Measurements from ENCODE around the gene PP2D1. TPM values are rescaled to one million over a fixed set of nuclear protein-coding genes. Genes with fewer than 3 reads are reported as not detected.
A peak's percentile ranks its signal among the peaks of the same experiment; 100 is the strongest.
"Not testable (repeated sequence)": the region's sequence is repeated elsewhere in the genome, so short reads cannot be mapped to it uniquely, and the experiment has no call there.

PP2D1 gene
- total RNA-seq, 1 donor from 2014 or later: not detected

GRCh38 chr3:20040548-20041196 is 28.6 kb upstream of the PP2D1 start:
- DNase-seq (ENCODE audit: low spot score in 2 of 2) (peak; percentile 69 to 78), FAIRE-seq (no peak)

GRCh38 chr3:20039765-20040547 is 27.9 kb upstream of the PP2D1 start, which contains the start of gene KAT2B:
Gene KAT2B (plus strand): TSS chr3:20040446. CDS start chr3:20040478, 32 bp downstream.
- FAIRE-seq (no peak), DNase-seq (ENCODE audit: low spot score in 2 of 2) (peak; percentile 71 to 78)

GRCh38 chr3:20039466-20039764 is 27.4 kb upstream of the PP2D1 start:
- no peak for FAIRE-seq
- DNase-seq (ENCODE audit: low spot score in 2 of 2): peak in 1 of 2 donors; percentile 40

- DNase-seq (ENCODE audit: low spot score in 2 of 2) (no peak), FAIRE-seq (no peak)
These were observed 26.8 kb upstream of the PP2D1 start for GRCh38 chr3:20038699-20039465.

- no peak for DNase-seq (ENCODE audit: low spot score in 2 of 2)
- no peak for FAIRE-seq
These were observed 25.4 kb upstream of the PP2D1 start for GRCh38 chr3:20037255-20037996.

GRCh38 chr3:20035019-20035418 is 23.0 kb upstream of the PP2D1 start:
- no peak for FAIRE-seq

GRCh38 chr3:20031939-20032338 is 19.9 kb upstream of the PP2D1 start:
- not testable (repeated sequence) for DNase-seq (ENCODE audit: low spot score in 2 of 2); FAIRE-seq

More at GRCh38 chr3:20035019-20035418, 23.0 kb upstream of the PP2D1 start:
- no peak for DNase-seq (ENCODE audit: low spot score in 2 of 2)

- no peak for FAIRE-seq
- no peak for DNase-seq (ENCODE audit: low spot score in 2 of 2)
These were observed 16.9 kb upstream of the PP2D1 start for GRCh38 chr3:20028905-20029331.

- no peak for DNase-seq (ENCODE audit: low spot score in 2 of 2)
- no peak for FAIRE-seq
These were observed 15.1 kb upstream of the PP2D1 start for GRCh38 chr3:20027136-20027535.

- DNase-seq (ENCODE audit: low spot score in 2 of 2) (no peak), FAIRE-seq (no peak)
These were observed 11.8 kb upstream of the PP2D1 start for GRCh38 chr3:20023623-20024405.

GRCh38 chr3:20022954-20023622 is 11.0 kb upstream of the PP2D1 start:
- no peak for FAIRE-seq
- no peak for DNase-seq (ENCODE audit: low spot score in 2 of 2)

- FAIRE-seq; DNase-seq (ENCODE audit: low spot score in 2 of 2): not testable (repeated sequence)
These were observed 4.0 kb upstream of the PP2D1 start for GRCh38 chr3:20016076-20016475.

GRCh38 chr3:20015525-20015924 is 3.5 kb upstream of the PP2D1 start:
- DNase-seq (ENCODE audit: low spot score in 2 of 2) (no peak), FAIRE-seq (no peak)

- DNase-seq (ENCODE audit: low spot score in 2 of 2) (no peak), FAIRE-seq (no peak)
These were observed 1.3 kb upstream of the PP2D1 start for GRCh38 chr3:20013396-20013795.

- FAIRE-seq: no peak
- DNase-seq (ENCODE audit: low spot score in 2 of 2): no peak
These were observed 3.4 kb downstream of the PP2D1 start for GRCh38 chr3:20008646-20009045.

GRCh38 chr3:20007960-20008359 is 4.1 kb downstream of the PP2D1 start:
- DNase-seq (ENCODE audit: low spot score in 2 of 2) (no peak), FAIRE-seq (no peak)

- FAIRE-seq (no peak), DNase-seq (ENCODE audit: low spot score in 2 of 2) (no peak)
These were observed 10.1 kb downstream of the PP2D1 start for GRCh38 chr3:20001932-20002331.

- FAIRE-seq: no peak
- DNase-seq (ENCODE audit: low spot score in 2 of 2): no peak
These were observed 14.6 kb downstream of the PP2D1 start for GRCh38 chr3:19997502-19997901.

- DNase-seq (ENCODE audit: low spot score in 2 of 2) (no peak), FAIRE-seq (no peak)
These were observed 17.3 kb downstream of the PP2D1 start for GRCh38 chr3:19994796-19995195.

Measured in frontal cortex (tissue), 4 donors.